Activated CD8-positive, alpha-beta memory T cell treated with anti-CD3 and anti-CD28 coated beads for 1 hour (primary cell): Measurements from ENCODE around the gene PPP1R12C.
"Not testable (repeated sequence)": the region's sequence is repeated elsewhere in the genome, so short reads cannot be mapped to it uniquely, and the experiment has no call there.

Experiments
- DNase-seq, 2 donors: peaks; one replicate each; pipeline ENCODE4 v3.0.0-alpha.2; 2020; ENCODE audit warnings: low read depth in 1 of 2; ENCODE audit errors: extremely low read depth in 1 of 2

The PPP1R12C gene

DNA sequence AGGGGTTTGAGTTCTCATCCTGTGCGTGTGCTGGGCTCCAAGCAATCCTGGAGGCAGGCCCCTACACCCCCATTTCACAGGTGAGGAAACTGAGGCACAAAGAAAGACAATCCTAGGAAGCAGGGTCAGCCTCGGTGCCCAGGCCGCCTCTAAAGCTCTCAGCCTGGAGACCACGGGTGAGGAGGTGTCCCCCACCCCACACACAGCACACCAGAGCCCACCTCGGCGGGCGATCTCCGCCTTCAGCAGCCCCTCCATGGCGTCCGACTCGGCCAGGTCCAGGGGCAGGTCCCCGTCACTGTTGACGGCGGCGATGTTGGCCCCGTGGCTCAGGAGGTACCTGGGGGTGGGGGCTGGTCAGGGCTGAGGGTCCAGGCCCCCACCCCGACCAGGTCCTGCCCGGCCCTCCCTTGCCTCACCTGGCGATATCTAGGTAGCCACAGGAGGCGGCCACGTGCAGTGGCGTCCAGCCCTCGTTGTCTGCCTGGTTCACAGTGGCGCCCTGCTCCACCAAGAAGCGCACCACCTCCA is 5.1 kb downstream of the PPP1R12C start:
- DNase-seq = no peak

DNA sequence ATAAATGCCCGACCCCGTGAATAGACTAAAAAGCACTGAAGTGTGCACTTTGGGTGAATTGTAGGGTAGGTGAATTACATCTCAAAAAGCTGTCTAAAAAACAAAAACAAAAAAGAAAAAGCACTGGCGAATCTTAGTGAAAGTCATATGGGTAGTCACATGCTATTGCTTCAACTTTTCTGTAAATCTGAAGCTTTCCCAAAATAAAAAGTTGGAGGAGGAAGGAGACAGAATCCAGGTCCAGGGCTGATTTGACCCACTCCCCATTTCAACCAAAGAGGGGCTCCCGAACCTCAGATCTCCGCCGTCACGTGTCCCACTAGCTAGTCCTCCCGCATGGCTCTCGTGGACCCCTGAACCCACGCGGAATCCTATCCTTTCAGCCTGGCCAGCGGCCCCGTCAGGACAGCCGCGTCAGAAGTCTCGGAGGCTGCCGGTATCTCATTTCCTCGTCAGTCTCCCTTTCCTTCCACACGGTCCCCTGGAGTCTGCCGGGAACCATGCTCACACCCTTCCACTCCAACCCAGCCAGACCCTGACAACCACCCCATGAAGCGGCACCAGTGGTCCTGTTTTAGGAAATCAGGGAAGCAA is 6.1 kb downstream of the PPP1R12C start:
- DNase-seq = no peak

DNA sequence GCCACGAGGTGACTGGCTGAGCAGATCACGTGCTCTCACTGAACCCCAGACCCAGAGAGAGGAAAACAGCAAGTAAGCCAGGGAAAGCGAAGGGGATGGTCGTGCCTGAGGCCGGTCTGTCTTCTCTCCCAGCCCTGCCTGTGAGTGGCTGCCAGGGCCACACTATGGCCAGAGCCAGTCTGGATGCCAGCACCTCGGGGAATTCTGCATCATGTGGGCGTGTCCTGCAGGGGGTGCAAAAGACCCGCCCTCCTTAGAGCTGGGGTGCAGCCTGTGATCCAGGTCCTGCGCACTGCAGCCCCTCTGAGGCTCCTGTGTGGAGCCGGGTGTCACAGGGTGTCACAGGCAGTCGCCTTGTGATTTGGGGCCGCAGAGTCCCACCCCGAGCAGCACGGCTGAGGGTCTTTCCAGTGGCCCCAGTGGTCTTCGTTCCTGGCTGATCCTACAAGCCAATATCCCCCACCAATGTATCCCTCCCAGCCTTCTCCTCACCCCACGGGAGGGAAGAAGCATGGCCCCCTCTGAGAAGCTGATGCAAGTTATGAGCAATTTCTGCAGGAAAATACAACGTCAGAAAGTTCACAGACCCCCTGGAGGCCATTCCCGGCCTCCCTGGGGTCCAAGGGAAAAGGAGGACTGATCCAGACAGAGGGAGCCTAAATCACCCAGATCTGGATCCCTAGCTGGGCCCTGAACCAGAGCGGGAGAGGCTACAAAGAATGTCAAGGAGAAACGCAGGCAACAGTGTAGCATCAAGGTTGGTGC is 7.7 kb downstream of the PPP1R12C start:
- no peak for DNase-seq

DNA sequence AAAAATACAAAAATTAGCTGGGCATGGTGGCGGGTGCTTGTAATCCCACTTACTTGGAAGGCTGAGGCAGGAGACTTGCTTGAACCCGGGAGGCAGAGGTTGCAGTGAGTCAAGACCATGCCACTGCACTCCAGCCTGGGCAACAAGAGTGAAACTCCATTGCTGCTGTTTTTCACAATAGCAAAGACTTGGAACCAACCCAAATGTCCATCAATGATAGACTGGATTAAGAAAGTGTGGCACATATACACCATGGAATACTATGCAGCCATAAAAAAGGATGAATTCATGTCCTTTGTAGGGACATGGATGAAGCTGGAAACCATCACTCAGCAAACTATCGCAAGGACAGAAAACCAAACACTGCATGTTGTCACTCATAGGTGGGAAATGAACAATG is 10.2 kb downstream of the PPP1R12C start:
- not testable (repeated sequence) for DNase-seq

DNA sequence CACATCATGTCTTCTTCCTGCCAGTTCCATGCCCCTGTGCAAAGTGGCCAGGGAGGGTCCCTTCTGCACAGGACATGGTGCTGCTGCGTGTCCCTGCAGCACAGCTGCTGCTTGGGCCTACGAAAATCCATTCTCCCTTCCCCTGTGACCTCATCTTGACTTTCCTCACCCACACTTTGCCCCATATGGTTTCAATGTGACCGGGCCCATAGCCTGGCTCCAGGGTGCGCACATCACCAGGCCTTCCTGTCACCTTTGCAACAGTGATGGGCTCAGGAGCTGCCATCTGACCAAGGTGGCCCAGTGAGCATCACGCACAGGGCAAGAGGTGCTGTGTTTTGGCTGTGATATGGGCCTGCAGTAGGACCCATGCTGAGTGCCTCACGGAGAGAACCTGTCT is 10.8 kb downstream of the PPP1R12C start:
- no peak for DNase-seq

DNA sequence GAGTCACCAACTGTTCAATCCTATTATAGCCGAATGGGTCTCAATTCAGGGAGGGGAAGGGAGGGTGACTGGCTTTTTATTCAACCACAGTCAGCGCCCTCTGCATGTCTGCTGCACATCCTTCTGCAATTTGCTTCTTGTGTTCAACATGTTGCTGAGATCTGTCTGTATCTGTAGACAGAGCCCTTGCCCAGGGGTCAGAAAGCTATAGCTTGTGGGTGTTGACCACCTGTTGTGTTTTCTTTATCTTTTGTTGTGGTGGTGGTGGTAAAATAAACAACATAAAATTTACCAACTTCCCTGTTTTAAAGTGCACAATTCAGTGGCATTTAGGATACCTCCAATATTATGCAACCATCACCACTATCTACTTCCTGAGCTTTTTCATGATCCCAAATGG is 12.2 kb downstream of the PPP1R12C start:
- no peak for DNase-seq

DNA sequence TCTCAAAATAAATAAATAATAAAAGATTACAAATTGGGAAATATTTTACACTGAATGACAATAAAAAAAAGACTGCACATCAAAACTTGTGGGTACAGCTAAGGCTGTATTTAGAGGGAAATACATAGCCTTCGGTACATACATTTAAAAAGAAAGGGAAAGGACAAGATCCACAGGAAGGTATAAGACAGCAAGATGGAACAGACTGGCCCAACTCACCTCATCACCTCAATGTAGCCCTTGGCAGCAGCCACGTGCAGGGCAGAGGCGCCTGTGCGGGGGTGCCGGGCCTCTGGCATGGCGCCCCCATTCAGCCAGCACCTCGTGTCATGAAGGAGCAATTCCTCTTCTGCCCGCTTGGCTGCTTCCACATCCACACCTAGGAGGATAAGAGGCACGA is 14.2 kb downstream of the PPP1R12C start:
- DNase-seq = no peak

DNA sequence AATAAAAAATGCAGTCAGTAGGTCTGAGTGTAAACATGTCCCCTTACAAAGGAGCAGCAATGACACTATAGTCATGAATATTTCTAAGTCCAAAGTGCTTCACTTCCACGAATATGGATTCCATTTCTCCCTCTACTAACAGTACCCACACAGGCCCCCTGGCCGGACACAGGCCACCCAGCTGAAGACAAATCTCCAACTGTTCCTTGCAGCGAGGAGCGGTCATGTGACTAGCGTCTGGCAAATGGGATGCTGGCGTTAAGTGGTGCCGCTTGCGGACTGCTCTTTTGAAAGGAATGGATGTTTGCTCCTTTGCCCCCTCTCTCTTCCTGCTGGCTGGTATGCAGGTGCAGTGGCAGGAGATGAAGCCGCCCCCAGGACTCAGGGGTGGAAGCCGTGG is 16.2 kb downstream of the PPP1R12C start:
- no peak for DNase-seq

DNA sequence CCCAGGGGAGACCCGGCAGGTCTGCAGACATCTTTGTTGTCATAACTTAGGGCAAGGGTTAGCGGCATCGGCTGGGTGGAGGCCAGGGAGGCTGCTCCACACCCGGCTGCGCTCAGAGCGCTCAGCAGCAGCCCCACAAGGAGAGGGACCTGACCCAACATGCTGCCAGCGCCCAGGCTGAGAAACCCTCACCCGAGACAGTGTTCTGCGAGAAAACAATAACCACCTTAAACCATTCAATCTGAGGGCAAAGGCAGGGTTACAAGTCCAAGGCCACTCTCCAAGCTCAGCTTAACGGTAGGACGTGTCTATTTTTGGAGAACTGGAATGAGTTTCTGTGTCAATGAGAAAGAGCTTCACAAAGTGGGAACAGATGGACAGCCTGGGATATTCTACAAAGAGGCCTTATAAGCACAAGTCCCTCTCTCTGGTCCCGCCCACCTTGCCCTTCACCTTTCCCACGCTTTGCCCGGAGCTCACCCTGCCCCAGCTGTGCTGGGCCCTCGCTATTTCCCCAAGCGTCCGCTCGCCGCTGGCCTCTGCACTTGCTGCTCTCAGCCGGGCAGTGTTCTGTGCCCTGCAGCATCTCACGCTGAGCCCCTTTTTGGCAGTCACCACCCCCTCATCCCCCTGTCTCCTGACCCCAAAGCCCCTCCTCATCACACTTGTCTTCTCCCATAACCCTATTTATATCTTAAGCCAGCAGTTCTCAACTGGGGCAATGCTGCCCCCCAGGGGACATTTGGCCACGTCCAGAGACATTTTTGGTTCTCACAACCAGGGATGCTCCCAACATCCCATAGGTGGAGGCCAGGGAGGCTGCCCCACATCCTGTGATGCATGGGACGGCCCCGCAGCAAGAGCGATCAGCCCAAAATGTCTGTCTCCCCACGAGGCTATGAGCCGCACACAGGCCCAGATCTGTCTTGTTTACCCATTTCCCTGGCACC is 17.6 kb downstream of the PPP1R12C start:
- no peak for DNase-seq

DNA sequence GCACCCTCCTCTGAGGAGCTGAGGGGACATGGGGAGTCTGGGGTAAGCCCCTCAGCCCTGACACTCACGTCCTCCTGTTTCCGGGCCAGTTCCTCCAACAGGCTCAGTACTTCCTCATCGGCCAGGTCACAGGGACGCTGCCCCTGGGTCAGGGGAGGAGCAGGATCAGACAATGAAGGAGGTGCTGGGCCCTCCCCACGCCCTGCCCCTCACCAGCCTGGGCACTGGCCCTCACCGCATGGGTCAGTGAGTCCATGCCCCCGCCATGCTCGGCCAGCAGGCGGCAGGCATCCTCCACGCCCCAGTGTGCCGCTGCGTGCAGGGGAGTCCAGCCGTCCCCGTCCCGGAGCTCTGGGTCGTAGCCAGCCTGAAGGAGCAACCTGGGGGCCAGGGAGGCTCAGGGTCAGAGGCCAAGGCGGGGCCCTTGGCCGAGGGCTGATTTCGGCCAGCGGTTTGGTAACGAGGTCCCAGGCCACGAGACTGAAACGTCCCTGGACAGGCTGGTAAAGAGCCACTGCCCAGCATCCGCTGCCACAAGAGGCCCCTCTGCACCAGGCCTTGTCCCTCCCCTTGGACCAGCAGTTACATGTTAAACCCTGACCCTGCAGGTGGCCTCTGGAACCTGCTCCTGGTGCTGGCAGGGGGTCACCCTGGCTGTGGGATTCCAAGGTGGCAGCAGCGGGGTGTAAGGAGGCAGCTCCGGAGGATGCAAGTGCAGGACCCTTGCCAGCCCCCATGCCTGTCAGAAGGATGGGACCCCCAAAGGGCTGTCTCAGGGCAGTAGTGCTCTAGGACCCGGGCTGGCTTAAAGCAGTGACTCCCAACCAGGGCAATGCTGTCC is 18.5 kb downstream of the PPP1R12C start:
- no peak for DNase-seq

DNA sequence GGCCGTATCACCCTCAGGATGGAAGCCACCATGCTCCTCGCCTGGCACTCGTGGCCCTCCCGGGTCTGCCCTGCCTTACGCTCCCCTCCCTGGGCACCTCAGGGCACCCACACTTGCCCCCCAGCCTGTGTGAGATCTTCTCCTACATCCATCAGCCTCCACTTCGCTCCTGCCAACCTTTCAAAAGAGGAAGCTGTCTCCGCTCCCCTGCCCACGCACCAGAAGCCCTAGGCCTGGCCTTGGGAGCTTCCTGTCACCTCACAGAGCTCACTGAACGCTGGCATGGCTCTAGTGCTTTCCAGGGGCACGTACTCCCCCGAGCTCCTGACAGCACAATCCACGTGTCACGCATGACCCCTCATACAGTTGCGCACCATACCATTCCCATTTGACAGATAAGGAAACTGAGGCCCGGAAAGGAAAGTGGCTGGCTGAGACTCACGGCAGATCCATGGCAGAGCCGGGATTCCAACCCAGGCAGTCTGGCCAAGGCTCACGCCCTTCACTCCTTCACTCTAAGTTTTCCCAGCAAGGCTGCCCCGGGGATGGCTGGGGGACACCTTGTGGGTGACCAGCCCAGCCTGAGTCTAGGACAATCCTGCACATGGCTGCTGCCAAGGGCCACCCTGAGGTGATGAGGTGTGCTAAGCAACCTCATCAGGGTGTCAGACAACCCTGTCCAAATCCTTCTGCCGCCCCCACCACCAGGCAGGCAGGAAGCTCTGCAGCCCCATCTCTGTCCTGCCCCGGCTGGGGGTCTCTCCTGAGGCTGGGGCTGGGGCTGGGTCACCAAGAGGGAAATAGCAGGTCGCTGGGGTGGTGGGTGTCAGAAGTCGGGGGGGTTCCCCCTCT is 19.3 kb downstream of the PPP1R12C start:
- no peak for DNase-seq

DNA sequence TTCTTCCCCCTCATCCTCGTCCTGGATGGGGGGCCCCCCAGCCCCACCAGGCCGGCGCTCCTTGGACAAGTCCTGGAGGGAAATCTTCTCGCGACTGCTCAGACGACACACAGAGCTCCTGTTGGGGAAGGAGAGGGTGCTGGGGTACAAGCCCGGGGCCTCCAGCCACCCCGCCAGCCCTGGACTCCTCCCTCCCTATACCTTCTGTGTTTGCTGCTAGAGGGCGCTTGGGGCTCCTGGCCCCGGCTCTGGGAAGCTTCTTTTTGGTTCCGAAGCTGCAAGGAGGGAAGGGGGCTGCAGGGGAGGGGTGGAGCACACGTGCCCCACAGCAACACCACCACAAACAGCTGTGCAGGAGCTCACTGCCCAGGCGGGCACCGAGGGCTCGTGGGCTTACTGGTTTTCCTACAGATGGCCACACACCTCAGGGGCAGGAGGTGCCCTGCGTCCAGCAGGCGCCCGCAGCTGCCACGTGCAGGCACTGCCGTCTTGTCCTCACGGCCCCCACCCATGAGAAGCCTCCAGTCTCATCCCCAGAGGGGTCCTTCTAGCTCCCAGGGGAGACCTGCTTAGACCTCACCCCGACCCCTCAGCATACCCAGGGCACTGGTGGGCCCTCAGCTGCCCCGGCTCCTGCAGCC is 21.3 kb downstream of the PPP1R12C start:
- DNase-seq = no peak

DNA sequence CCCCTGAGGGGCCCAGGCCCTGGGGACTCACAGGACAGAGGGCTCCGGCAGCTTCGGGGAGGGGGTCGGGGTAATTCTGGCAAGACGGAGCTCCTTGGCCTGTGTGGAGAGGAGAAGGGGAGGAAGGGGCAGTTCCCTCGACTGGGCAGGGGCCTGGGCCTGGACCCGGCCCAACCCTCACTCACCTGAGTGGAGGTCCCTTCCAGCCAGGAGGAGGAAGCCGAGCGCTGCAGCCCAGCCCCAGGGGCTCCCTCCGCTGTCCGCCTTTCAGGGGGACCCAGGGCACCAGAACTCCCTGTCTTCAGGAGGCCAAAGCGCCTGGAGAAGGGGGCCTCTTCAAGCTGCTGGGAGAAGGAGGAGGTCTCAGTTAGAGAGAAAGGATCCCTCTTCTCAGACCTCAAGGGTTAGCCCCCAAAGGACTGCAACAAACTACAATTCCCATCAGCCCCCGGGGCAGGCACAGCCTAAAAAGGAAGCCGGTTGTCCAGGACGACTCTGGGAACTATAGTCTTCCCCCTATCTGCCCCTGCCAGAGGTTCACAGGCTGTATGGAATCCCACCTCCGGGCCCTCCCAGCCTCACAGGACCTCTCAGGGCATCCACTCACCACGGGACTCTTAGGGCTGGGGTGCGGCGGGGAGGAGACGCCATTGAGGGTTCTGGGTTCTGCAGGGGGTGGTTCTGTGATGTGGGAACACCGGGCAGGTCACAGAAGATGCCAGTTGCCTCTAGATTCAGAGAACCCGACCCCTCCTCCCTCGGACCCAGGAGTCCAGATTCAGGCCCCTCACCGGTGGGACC is 22.0 kb downstream of the PPP1R12C start:
- DNase-seq = no peak

DNA sequence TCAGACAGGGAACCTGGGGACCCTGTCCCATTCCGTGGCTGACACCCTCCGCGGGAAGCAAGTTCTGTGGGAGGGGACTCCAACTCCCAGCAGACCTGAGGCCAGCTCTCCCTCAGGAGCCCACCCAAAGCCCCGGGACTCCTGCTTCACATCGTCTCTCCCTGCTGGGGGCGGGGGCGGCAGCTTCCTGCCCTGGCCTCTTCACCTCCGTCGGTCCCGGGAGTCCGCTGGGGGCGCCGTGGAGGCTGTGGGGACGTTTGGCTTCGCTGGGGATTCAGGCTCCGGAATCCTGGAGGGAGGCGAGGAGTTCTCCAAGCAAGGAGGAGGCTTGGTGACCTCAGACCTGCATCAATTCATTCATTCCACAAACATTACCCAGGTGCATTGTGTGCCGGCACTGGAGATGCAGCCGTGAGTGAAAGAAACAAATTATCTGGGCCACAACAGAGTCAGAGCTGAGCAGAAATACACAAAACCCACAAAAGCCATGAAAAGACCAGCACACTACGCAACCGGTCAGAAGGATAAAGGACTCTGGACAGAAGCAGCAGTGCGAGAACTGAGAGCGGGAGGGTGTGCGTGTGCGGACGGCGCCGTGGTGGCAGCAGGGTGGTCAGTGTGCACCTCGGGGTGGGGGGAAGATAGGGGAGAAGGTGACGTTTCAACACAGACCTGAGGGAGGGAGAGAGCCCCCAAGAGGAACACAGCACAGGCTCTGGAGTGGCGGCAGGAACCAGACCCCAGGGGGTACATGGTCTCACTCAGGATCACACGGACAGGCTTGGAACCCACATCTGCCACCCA is 22.8 kb downstream of the PPP1R12C start:
- no peak for DNase-seq

DNA sequence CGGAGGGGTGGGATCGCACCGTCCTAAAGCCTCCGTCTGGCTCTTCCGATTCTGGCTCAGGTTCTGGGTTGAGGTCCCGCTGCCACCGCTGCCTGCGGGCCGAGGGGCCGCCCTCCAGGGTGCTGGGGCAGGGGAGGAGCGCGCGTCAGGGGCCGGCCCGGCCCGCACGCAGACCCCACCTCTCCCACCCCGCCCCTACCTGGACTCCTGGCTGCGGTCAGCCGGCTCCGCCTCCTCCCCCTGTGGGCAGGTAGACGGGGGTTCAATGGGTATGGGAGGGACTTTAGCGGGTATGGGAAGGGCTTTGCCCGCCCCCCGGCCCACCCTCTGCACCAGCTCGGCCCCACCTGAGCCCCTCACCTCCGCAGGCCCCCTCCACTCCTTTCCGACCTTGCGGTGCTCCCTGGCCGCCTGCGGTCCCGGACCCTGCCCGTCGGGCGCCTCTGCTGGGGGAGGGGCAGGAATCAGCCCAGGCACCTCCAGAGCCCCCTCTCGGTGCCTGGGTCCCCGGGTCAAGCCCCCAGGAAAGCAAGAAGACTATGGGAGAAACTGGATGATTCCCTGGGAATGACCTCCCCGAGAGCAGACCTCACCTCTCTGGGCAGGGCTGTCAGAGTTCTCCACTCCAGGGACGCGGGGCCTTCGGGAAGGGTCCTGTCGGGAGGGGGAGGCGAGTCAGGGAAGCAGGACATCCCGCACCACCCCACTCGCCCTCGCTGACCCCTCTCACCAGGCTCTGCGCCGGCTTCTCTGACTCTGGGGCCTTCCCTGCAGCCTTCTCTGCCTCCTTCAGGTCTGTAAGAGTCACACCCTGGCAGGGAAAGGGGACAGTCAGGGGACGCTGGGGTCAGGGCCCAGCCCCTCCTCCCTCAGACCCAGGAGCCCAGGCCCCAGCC is 24.8 kb downstream of the PPP1R12C start:
- DNase-seq = no peak

DNA sequence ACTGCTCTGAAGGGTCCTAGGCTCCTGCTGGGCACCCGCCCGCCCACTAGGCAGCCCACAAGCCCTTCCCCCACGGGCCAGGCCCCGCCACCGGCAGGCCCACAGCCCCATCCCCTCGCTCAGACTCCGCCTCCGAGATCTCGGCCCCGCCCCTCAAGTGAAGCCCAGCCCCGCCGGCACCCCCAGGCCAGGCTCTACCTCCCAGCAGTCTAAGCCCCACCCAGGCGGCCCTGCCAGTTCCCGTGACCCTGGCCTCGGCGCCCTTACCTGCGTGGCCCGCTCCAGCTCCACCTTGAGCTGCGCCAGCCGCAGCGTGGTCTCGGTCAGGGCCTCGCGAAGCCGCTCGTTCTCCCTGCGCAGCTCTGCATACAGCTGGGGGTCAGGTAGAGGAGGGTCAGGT is 25.5 kb downstream of the PPP1R12C start:
- DNase-seq = no peak
